Activated CD4-positive, alpha-beta memory T cell treated with anti-CD3 and anti-CD28 coated beads, Interleukin-2, amount 10 ng/mL, durations not matched to agents 7 days and 5 days (primary cell): ENCODE results near the gene OXSR1. TPM values are rescaled to one million over a fixed set of nuclear protein-coding genes. Genes with fewer than 3 reads are reported as not detected.
A peak's percentile ranks its signal among the peaks of the same experiment; 100 is the strongest.
"Not testable (repeated sequence)": the region's sequence is repeated elsewhere in the genome, so short reads cannot be mapped to it uniquely, and the experiment has no call there.

Experiments used
- CTCF ChIA-PET: fragments of 350-600 bp; sonication (Branson Sonifier 250); formaldehyde crosslinking; loops from one replicate; lab custom pipeline; 2021; ENCODE audit warnings: antibody characterized with exemption, inconsistent platforms; lab: Charles Lee
- POLR2A ChIA-PET: fragments of 350-600 bp; sonication (Branson Sonifier 250); formaldehyde crosslinking; loops from one replicate; lab custom pipeline; 2021; ENCODE audit warnings: antibody characterized with exemption; lab: Charles Lee
- DNase-seq: peaks from one replicate; pipeline ENCODE4 v3.0.0-alpha.2; 2020
- H3K27ac Mint-ChIP-seq: one replicate; pipeline ENCODE4 v1.8.0; 2021; ENCODE audit warnings: mild to moderate bottlenecking, mixed read lengths
- H3K27me3 Mint-ChIP-seq: one replicate; pipeline ENCODE4 v1.8.0; 2021; ENCODE audit warnings: mixed read lengths
- H3K36me3 Mint-ChIP-seq: one replicate; pipeline ENCODE4 v1.8.0; 2021; ENCODE audit warnings: low read depth, mixed read lengths
- H3K4me1 Mint-ChIP-seq: one replicate; pipeline ENCODE4 v1.8.0; 2021; ENCODE audit warnings: mixed read lengths
- H3K4me3 Mint-ChIP-seq: one replicate; pipeline ENCODE4 v1.8.0; 2021; ENCODE audit warnings: mild to moderate bottlenecking, mixed read lengths
- H3K9me3 Mint-ChIP-seq: one replicate; pipeline ENCODE4 v1.8.0; 2021; ENCODE audit warnings: mixed read lengths
- total RNA-seq, 2 experiments: library from RNA; stranded (reverse); gene quantifications; one replicate each; pipeline ENCODE4 v1.2.3, GENCODE V29; 2021

Gene OXSR1
- total RNA-seq, 2 experiments from 2014 or later = 67.5 to 71.3 TPM

DNA sequence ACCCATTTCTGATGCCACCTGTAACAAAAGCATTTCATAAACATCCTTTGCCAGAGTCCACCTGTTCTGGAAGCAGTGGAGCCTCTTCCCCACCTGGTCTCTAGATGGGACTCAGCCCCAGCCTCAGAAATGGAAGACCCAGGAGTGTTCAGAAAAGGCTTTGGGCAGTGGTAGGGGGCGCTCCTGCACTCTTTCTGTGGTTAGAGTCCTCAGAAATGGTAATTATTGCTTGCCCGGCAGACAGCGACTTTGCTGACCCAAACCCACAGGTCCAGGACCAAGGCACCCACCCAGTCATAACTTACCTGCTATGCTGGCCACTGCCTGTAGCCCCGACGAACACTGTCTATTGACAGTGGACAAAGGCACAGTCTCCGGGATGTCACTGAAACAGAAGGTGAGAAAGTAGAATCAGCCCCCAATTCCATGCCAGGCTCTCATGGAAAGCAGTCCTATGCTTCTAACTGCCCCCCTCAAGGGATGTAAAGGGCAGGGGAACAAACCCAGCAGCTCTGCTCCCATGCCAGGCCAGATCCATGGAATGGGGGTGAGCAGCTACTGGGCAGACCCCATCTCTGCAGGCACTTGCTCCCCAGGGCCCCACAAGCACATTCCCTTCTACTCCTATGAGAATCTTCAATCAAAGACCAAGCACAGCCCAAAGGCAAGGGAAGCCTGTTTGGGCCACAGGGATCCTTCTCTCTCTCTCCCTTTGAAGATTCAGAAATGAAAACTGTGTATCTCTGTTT, 33.5 kb upstream of the OXSR1 start:
- DNase-seq = peak; percentile 32
- H3K27me3 Mint-ChIP-seq = no peaks in the 10 kb centered on the region

DNA sequence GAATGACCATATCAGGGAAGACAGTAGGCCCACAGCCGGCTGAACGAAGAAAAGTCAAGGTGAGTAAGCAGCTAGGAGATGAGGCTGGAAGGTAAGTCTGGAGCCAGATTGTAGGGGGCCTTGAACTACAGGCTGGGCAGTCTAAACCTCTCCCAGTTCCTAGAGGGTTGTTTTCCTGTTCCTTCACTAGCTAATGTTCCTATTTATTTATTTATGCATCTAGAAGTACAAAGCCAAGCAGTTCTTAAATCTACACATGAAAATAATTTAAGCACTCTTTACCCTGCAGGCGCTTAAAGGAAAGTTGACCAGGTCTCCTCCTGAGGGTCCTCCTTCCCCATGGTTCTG, 32.2 kb upstream of the OXSR1 start:
- H3K9me3 Mint-ChIP-seq = no peaks in the 10 kb centered on the region
- no peak overlapping the region for H3K4me3 Mint-ChIP-seq
- peaks cover 44% of the 10 kb centered on the region for H3K4me1 Mint-ChIP-seq
- H3K27me3 Mint-ChIP-seq = no peaks in the 10 kb centered on the region
- DNase-seq = no peak
- H3K36me3 Mint-ChIP-seq = peaks cover 66% of the 10 kb centered on the region
- ChIA-PET CTCF (interaction anchor here (2.6 kb wide), 1 partner anchor 31 kb away, joined by 12 read pairs; no protein-coding TSS in a partner anchor), POLR2A (interaction anchor here (0.9 to 3.8 kb wide), 2 partner anchors 32 to 40 kb away, joined by 3 to 13 read pairs; partner anchors contain the start of gene OXSR1)
- H3K27ac Mint-ChIP-seq = no peak overlapping the region

More for the DNA sequence above, 33.5 kb upstream of the OXSR1 start:
- H3K36me3 Mint-ChIP-seq = peaks cover 75% of the 10 kb centered on the region
- H3K4me3 Mint-ChIP-seq = no peak overlapping the region
- ChIA-PET CTCF (interaction anchor here (2.2 to 2.6 kb wide), 2 partner anchors 32 to 214 kb away, joined by 8 to 12 read pairs; partner anchors contain the start of gene XYLB), POLR2A (interaction anchor here (3.8 kb wide), 1 partner anchor 33 kb away, joined by 13 read pairs; the partner anchor contains the start of gene OXSR1)
- no peaks in the 10 kb centered on the region for H3K9me3 Mint-ChIP-seq
- no peak overlapping the region for H3K27ac Mint-ChIP-seq
- H3K4me1 Mint-ChIP-seq = peaks cover 33% of the 10 kb centered on the region

DNA sequence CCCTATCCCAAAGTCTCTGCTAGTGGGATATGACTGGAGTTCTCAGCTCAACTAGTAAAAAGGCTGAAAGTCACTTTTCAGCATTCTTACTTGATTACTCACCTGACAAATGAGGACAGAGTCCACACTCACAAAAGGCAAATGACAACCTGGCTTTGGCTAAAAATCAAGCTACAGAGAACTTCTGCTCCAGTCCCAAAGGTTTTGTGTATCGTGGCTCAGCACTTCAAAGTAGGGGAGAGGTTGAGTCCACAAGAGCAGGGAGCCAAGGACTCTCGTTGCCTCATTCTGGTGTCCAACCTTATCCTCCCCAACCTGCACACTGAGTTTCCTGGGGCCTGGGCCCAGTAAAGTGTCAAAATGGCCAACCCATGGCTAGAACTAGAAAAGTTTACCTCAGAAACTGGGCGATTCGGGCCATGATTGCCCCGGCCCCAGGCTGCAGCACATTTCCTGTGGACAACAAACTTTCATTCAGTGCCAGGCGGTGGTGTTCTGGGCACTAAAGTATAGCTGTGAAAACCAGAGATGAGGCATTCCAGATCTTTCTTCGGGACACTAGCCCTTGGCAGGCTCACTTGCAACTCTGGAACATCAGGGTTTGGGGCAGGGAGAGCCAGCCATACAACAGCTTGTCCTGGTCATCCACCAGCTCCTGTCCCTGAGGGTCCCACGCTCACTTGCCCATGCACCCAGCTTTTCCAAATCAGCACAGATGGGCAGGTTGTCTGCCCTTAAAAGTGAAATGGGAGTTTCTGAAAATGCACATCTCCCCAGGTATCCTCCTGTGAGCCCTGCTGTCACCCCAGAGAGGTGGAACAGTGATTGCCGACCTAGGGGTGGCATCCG, 31.6 kb upstream of the OXSR1 start:
- CTCF ChIA-PET = interaction anchor here (2.6 kb wide), 1 partner anchor 30 kb away, joined by 12 read pairs; no protein-coding TSS in a partner anchor
- Mint-ChIP-seq H3K9me3 (no peaks in the 10 kb centered on the region), H3K4me3 (no peak overlapping the region), H3K36me3 (peaks cover 64% of the 10 kb centered on the region), H3K4me1 (peaks cover 46% of the 10 kb centered on the region), H3K27ac (no peak overlapping the region), H3K27me3 (no peaks in the 10 kb centered on the region)
- POLR2A ChIA-PET = interaction anchor here (0.9 to 3.8 kb wide), 2 partner anchors 31 to 39 kb away, joined by 3 to 13 read pairs; partner anchors contain the start of gene OXSR1
- DNase-seq = no peak

- H3K9me3 Mint-ChIP-seq, DNase-seq, CTCF ChIA-PET, H3K4me3 Mint-ChIP-seq, H3K27me3 Mint-ChIP-seq: not testable (repeated sequence)
- POLR2A ChIA-PET = interaction anchor here (3.8 kb wide), 1 partner anchor 30 kb away, joined by 13 read pairs; the partner anchor contains the start of gene OXSR1
- Mint-ChIP-seq H3K4me1 (peaks cover 51% of the 10 kb centered on the region), H3K27ac (peak overlapping the region; percentile 63), H3K36me3 (peaks cover 59% of the 10 kb centered on the region)
Measured at GRCh38 chr3:38134517-38135143, 30.7 kb upstream of the OXSR1 start.

DNA sequence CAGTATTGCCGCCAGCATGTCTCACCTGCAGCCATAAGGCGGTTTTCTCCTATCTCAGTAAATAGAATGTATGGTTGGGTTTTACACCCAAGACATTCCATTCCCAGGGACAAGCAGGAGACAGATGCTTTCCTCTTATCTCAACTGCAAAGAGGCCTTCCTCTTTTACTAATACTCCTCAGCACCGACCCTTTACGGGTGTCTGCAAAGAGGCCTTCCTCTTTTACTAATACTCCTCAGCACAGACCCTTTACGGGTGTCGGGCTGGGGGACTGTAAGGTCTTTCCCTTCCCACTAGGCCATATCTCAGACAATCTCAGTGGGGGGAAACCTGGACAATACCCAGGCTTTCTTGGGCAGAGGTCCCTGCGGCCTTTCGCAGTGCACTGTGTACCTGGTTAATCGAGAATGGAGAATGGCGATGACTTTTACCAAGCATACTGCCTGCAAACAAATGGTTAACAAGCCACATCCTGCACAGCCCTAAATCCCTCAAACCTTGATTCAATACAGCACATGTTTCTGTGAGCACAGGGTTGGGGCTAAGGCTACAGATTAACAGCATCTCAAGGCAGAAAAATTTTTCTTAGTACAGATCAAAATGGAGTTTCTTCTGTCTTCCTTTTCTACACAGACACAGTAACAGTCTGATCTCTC, 29.6 kb upstream of the OXSR1 start:
- Mint-ChIP-seq H3K4me3 (peak overlapping the region; percentile 90), H3K4me1 (peaks cover 62% of the 10 kb centered on the region), H3K36me3 (peaks cover 61% of the 10 kb centered on the region), H3K27ac (peak overlapping the region; percentile 91)
- not testable (repeated sequence) for H3K27me3 Mint-ChIP-seq, H3K9me3 Mint-ChIP-seq
- ChIA-PET CTCF (interaction anchor here (1.0 to 2.3 kb wide), 3 partner anchors 18 to 344 kb away, joined by 4 to 37 read pairs (median 4); partner anchors contain the start of gene OXSR1), POLR2A (interaction anchor here (0.5 to 8.6 kb wide), 14 partner anchors 10 to 361 kb away, joined by 3 to 286 read pairs (median 8); partner anchors contain the start of genes DLEC1, EXOG, OXSR1 and XYLB)
- DNase-seq = peak; percentile 55

- ChIA-PET POLR2A (interaction anchor here (0.5 to 8.6 kb wide), 19 partner anchors 8 to 1143 kb away, joined by 3 to 286 read pairs (median 6); partner anchors contain the start of genes DLEC1, EPM2AIP1, EXOG and MLH1), CTCF (interaction anchor here (0.8 to 2.3 kb wide), 8 partner anchors 17 to 343 kb away, joined by 3 to 37 read pairs (median 4); partner anchors contain the start of genes DLEC1, OXSR1 and XYLB)
- Mint-ChIP-seq H3K4me3 (peak overlapping the region; percentile 90), H3K9me3 (no peaks in the 10 kb centered on the region), H3K4me1 (peaks cover 68% of the 10 kb centered on the region), H3K27me3 (no peaks in the 10 kb centered on the region), H3K27ac (peak overlapping the region; percentile 91), H3K36me3 (peaks cover 63% of the 10 kb centered on the region)
- DNase-seq = peak; percentile 31
Measured at GRCh38 chr3:38136393-38136776, 29.0 kb upstream of the OXSR1 start.

GRCh38 chr3:38136777-38137614, 28.3 kb upstream of the OXSR1 start, which contains the start of gene ACAA1:
TSS of gene ACAA1 (minus strand) at chr3:38137127. CDS start at chr3:38137035, 92 bp downstream.
- H3K27ac Mint-ChIP-seq = peak within 1 kb of the TSS; percentile 96
- no peaks in the 10 kb centered on the region for H3K9me3 Mint-ChIP-seq
- peaks cover 63% of the 10 kb centered on the region for H3K36me3 Mint-ChIP-seq
- peak; percentile 99 for DNase-seq
- no peaks in the 10 kb centered on the region for H3K27me3 Mint-ChIP-seq
- POLR2A ChIA-PET = interaction anchor here (0.7 to 8.6 kb wide), 22 partner anchors 8 to 1143 kb away, joined by 3 to 286 read pairs (median 4); partner anchors contain the start of genes DLEC1, EPM2AIP1, EXOG and MLH1
- CTCF ChIA-PET = interaction anchor here (0.8 to 2.3 kb wide), 9 partner anchors 17 to 343 kb away, joined by 3 to 37 read pairs (median 4); partner anchors contain the start of genes DLEC1, OXSR1 and XYLB
- H3K4me1 Mint-ChIP-seq = peaks cover 74% of the 10 kb centered on the region
- peak within 1 kb of the TSS; percentile 90 for H3K4me3 Mint-ChIP-seq

DNA sequence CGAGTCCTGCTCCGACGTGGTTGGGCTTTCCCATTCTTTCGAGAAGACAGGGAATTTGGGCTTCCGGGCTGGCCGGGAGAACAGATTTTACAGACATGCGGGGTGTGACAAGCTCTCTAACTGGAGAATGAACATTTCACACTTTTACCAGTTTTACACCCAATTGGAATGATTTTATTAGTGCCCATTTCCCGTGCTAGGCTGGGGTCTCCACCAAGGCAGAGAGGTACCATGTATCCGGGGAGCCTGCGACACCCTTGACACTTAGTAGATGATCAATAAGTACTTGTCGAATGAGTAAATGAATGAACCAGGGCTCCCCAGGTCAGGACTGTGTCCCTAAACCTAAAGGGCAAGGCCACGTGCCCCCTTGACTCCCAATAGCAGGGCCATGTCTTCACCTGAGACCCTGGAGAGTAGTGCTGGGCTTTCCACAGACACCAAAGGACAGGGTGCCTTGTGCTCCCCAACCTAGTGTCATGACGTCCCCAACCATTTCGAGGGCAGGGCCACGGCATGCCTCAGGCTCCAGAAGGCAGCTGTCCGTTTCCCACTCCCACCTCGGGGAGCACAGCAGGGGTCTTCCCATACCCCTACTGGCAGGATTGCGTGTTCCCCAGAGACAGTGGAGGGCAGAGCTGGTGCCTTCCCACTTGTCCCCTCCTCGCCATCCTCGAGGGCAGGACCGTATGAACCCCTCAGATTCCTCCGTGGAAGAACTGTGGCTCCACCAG, 27.6 kb upstream of the OXSR1 start:
- Mint-ChIP-seq H3K36me3 (peaks cover 64% of the 10 kb centered on the region), H3K27ac (peak overlapping the region; percentile 96), H3K4me3 (peak overlapping the region; percentile 90), H3K4me1 (peaks cover 75% of the 10 kb centered on the region), H3K9me3 (no peaks in the 10 kb centered on the region), H3K27me3 (no peaks in the 10 kb centered on the region)
- ChIA-PET POLR2A (interaction anchor here (0.8 to 8.6 kb wide), 16 partner anchors 9 to 1144 kb away, joined by 3 to 286 read pairs (median 7); partner anchors contain the start of genes DLEC1, EPM2AIP1, MLH1 and OXSR1), CTCF (interaction anchor here (0.8 to 2.3 kb wide), 7 partner anchors 16 to 207 kb away, joined by 3 to 37 read pairs (median 3); partner anchors contain the start of genes DLEC1 and OXSR1)
- peak; percentile 42 for DNase-seq

GRCh38 chr3:38138349-38139190, 26.8 kb upstream of the OXSR1 start, which contains the start of gene MYD88:
TSS of gene MYD88 (plus strand) at chr3:38138661. CDS start at chr3:38138701, 40 bp downstream.
- H3K4me1 Mint-ChIP-seq = peaks cover 68% of the 10 kb centered on the region
- H3K4me3 Mint-ChIP-seq = peak within 1 kb of the TSS; percentile 90
- ChIA-PET POLR2A (interaction anchor here (1.0 to 8.6 kb wide), 6 partner anchors 15 to 358 kb away, joined by 4 to 286 read pairs (median 20); partner anchors contain the start of genes DLEC1 and OXSR1), CTCF (interaction anchor here (1.2 to 2.2 kb wide), 3 partner anchors 21 to 208 kb away, joined by 4 to 22 read pairs (median 4); partner anchors contain the start of genes OXSR1 and XYLB)
- peaks cover 61% of the 10 kb centered on the region for H3K36me3 Mint-ChIP-seq
- no peaks in the 10 kb centered on the region for H3K9me3 Mint-ChIP-seq
- DNase-seq = peak; percentile 89
- H3K27ac Mint-ChIP-seq = peak within 1 kb of the TSS; percentile 96
- no peaks in the 10 kb centered on the region for H3K27me3 Mint-ChIP-seq
